GM18858 (cell line): ENCODE results near the gene PARD6G.
A peak's percentile ranks its signal among the peaks of the same experiment; 100 is the strongest.

Source experiments
- ATAC-seq: cut with Tn5 transposase; IDR thresholded peaks from one replicate; pipeline ENCODE4 v1.9.1; 2021; ENCODE audit not compliant: unreplicated experiment

PARD6G gene

GRCh38 chr18:80213182-80213581 lies 34.1 kb downstream of the PARD6G start:
- peak; percentile 56 for ATAC-seq

GRCh38 chr18:80210312-80211083 lies 36.8 kb downstream of the PARD6G start:
- ATAC-seq, result no peak

- no peak for ATAC-seq
These were observed 38.7 kb downstream of the PARD6G start for GRCh38 chr18:80208620-80209019.

- no peak for ATAC-seq
These were observed 42.0 kb downstream of the PARD6G start for GRCh38 chr18:80205294-80205693.

GRCh38 chr18:80204142-80204541 lies 43.2 kb downstream of the PARD6G start:
- ATAC-seq, result no peak

- ATAC-seq, result no peak
These were observed 44.1 kb downstream of the PARD6G start for GRCh38 chr18:80203249-80203648.

- ATAC-seq, result peak; percentile 92
These were observed 44.9 kb downstream of the PARD6G start for GRCh38 chr18:80202264-80202998.

- ATAC-seq, result no peak
These were observed 45.6 kb downstream of the PARD6G start for GRCh38 chr18:80201739-80202138.

- ATAC-seq, result no peak
These were observed 46.2 kb downstream of the PARD6G start for GRCh38 chr18:80200932-80201672.

GRCh38 chr18:80200171-80200931 lies 47.0 kb downstream of the PARD6G start:
- ATAC-seq, result no peak

- no peak for ATAC-seq
These were observed 48.1 kb downstream of the PARD6G start for GRCh38 chr18:80198994-80199748.

- no peak for ATAC-seq
These were observed 48.9 kb downstream of the PARD6G start for GRCh38 chr18:80198391-80198790.

GRCh38 chr18:80197528-80197927 lies 49.8 kb downstream of the PARD6G start:
- no peak for ATAC-seq

GRCh38 chr18:80196528-80197320 lies 50.6 kb downstream of the PARD6G start:
- no peak for ATAC-seq

GRCh38 chr18:80194874-80195570 lies 52.3 kb downstream of the PARD6G start:
- peak; percentile 46 for ATAC-seq

GRCh38 chr18:80193701-80194100 lies 53.6 kb downstream of the PARD6G start:
- no peak for ATAC-seq

- no peak for ATAC-seq
These were observed 54.5 kb downstream of the PARD6G start for GRCh38 chr18:80192653-80193385.
